ENCODE measurements around the gene NEK7. TPM values are rescaled to one million over a fixed set of nuclear protein-coding genes. Genes with fewer than 3 reads are reported as not detected.

NEK7 gene
- total RNA-seq, 1 donor from 2014 or later, result 44.9 TPM

DNA sequence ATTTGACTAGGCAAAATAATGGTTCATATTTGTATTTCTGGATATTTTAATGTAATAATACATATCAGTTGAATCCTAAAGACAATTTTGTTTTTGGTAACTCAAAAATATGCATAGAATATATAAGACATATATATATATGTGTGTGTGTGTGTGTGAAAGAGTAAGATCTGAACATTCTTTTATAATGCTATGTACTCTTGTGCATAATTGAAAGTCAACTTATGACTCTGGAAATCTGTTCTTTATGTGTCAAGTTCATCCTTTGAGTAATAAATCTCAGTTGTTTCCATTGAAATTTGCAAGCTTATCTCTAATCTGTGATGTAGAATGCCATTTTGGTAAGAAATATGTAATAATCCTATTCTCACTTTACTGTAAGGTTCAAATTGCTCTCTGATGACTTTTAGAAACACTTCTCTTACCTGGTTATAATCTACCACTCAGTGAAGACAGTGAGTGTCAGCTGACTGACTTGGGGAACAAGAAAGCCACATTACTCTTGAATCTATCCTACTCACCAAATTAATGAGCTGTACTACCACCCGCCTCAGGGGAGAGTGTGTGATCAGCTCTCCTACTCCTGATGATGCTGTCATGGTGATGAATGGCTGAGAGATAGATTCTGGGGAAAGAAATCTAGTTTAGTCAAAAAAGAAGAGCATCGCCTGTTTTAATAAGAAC, 15.0 kb upstream of the NEK7 start:
- Mint-ChIP-seq H3K4me1 (ENCODE audit: unreplicated experiment) (no peaks in the 10 kb centered on the region), H3K27me3 (ENCODE audit: unreplicated experiment) (no peaks in the 10 kb centered on the region), H3K27ac (ENCODE audit: unreplicated experiment) (no peak overlapping the region), H3K4me3 (ENCODE audit: unreplicated experiment) (no peak overlapping the region), H3K36me3 (ENCODE audit: low read depth, unreplicated experiment) (no peaks in the 10 kb centered on the region), H3K9me3 (ENCODE audit: unreplicated experiment) (no peaks in the 10 kb centered on the region)
- no peak for TF ChIP-seq CTCF (IDR thresholded peaks at IDR 0.05; ENCODE audit: unreplicated experiment)
- DNase-seq (ENCODE audit: low spot score), result no peak

GRCh38 chr1:198143797-198144196, 13.0 kb upstream of the NEK7 start:
- H3K36me3 Mint-ChIP-seq (ENCODE audit: low read depth, unreplicated experiment), result no peaks in the 10 kb centered on the region
- H3K27me3 Mint-ChIP-seq (ENCODE audit: unreplicated experiment), result no peaks in the 10 kb centered on the region
- no peak for TF ChIP-seq CTCF (IDR thresholded peaks at IDR 0.05; ENCODE audit: unreplicated experiment)
- no peaks in the 10 kb centered on the region for H3K9me3 Mint-ChIP-seq (ENCODE audit: unreplicated experiment)
- no peak for DNase-seq (ENCODE audit: low spot score)
- H3K4me3 Mint-ChIP-seq (ENCODE audit: unreplicated experiment), result no peak overlapping the region
- H3K27ac Mint-ChIP-seq (ENCODE audit: unreplicated experiment), result no peak overlapping the region
- no peaks in the 10 kb centered on the region for H3K4me1 Mint-ChIP-seq (ENCODE audit: unreplicated experiment)

DNA sequence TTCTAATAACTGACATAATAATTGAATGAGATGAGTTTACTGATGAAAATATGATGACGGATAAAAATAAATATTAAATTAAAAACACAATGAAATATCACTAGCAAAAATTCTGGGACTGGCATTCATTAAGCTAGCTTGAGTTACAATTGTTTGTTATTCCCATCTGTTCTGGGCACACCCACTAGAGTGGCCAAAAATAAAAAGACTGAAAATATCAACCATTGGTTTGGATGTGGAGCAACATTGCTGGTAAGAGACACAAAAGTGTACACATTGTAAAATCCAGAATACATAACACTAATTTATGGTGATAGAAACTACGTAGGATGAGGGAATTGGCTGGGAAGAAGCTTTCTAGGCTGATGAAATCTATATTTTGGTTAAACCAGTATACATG, 9.6 kb upstream of the NEK7 start:
- Mint-ChIP-seq H3K4me1 (ENCODE audit: unreplicated experiment) (no peaks in the 10 kb centered on the region), H3K9me3 (ENCODE audit: unreplicated experiment) (no peaks in the 10 kb centered on the region), H3K4me3 (ENCODE audit: unreplicated experiment) (no peak overlapping the region), H3K27ac (ENCODE audit: unreplicated experiment) (no peak overlapping the region), H3K36me3 (ENCODE audit: low read depth, unreplicated experiment) (no peaks in the 10 kb centered on the region), H3K27me3 (ENCODE audit: unreplicated experiment) (no peaks in the 10 kb centered on the region)
- no peak for DNase-seq (ENCODE audit: low spot score)
- no peak for TF ChIP-seq CTCF (IDR thresholded peaks at IDR 0.05; ENCODE audit: unreplicated experiment)

DNA sequence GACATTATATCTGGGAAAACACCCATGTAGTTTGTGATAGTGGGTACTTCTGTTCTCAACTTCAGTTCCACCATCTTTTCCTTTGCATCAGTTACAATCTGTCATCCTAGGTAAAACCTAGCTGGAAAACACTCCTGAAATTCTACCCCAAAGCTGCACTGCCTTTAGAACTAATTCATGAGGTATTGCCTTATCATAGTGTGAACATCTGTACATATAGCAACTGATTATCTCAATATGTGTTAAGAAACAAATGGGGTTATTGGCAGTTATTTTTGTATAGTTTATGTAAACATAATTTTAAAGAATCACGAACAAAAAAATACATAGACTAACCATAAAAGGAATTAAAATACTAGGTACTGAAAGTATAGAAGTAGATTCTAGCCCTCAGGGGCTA, 6.4 kb upstream of the NEK7 start:
- H3K36me3 Mint-ChIP-seq (ENCODE audit: low read depth, unreplicated experiment), result no peaks in the 10 kb centered on the region
- no peaks in the 10 kb centered on the region for H3K9me3 Mint-ChIP-seq (ENCODE audit: unreplicated experiment)
- peaks cover 2% of the 10 kb centered on the region for H3K27me3 Mint-ChIP-seq (ENCODE audit: unreplicated experiment)
- no peak overlapping the region for H3K4me3 Mint-ChIP-seq (ENCODE audit: unreplicated experiment)
- TF ChIP-seq CTCF (IDR thresholded peaks at IDR 0.05; ENCODE audit: unreplicated experiment), result no peak
- no peak for DNase-seq (ENCODE audit: low spot score)
- no peaks in the 10 kb centered on the region for H3K4me1 Mint-ChIP-seq (ENCODE audit: unreplicated experiment)
- no peak overlapping the region for H3K27ac Mint-ChIP-seq (ENCODE audit: unreplicated experiment)

DNA sequence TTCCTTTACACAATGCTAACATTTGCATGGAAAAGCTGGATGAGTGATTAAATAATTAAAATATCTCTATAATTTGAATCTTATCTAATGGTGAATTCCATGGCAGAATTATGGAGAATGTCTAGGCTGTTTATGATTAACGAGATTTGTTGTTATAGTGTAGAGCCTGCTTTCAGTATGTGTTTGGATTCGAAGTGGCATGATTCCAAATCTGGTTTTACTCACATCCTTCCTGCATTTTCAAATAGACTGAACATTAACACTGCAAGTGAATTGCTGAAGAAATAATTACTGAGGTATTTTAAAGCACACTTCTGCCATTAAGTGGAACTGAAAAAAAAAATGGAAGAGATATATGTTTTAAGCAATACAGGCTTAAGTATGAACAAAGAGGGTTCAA, 5.1 kb upstream of the NEK7 start:
- TF ChIP-seq CTCF (IDR thresholded peaks at IDR 0.05; ENCODE audit: unreplicated experiment), result no peak
- H3K9me3 Mint-ChIP-seq (ENCODE audit: unreplicated experiment), result no peaks in the 10 kb centered on the region
- no peak overlapping the region for H3K4me3 Mint-ChIP-seq (ENCODE audit: unreplicated experiment)
- H3K36me3 Mint-ChIP-seq (ENCODE audit: low read depth, unreplicated experiment), result no peaks in the 10 kb centered on the region
- no peak for DNase-seq (ENCODE audit: low spot score)
- peaks cover 3% of the 10 kb centered on the region for H3K4me1 Mint-ChIP-seq (ENCODE audit: unreplicated experiment)
- peaks cover 6% of the 10 kb centered on the region for H3K27me3 Mint-ChIP-seq (ENCODE audit: unreplicated experiment)
- no peak overlapping the region for H3K27ac Mint-ChIP-seq (ENCODE audit: unreplicated experiment)

Data from endothelial cell (in vitro differentiated cells).